Stimulated activated CD8-positive, alpha-beta memory T cell treated with anti-CD3 and anti-CD28 coated beads, Interleukin-15, amount 100 ng/mL, for 1 hour (primary cell): Measurements from ENCODE around the gene RAB43.
A peak's percentile ranks its signal among the peaks of the same experiment; 100 is the strongest.
"Not testable (repeated sequence)": the region's sequence is repeated elsewhere in the genome, so short reads cannot be mapped to it uniquely, and the experiment has no call there.

Experiments used
- DNase-seq: peaks from one replicate; pipeline ENCODE4 v3.0.0-alpha.2; 2020; ENCODE audit warnings: low read depth

Gene RAB43

GRCh38 chr3:129121792-129122411 is at the start of gene RAB43:
RAB43 (minus strand) TSS chr3:129121804; CDS start chr3:129121489, 315 bp downstream.
- DNase-seq = peak; percentile 86

- no peak for DNase-seq
These were observed 45.2 kb upstream of the RAB43 start for GRCh38 chr3:129166579-129167332.

- not testable (repeated sequence) for DNase-seq
These were observed 44.0 kb upstream of the RAB43 start for GRCh38 chr3:129165594-129165993.

DNA sequence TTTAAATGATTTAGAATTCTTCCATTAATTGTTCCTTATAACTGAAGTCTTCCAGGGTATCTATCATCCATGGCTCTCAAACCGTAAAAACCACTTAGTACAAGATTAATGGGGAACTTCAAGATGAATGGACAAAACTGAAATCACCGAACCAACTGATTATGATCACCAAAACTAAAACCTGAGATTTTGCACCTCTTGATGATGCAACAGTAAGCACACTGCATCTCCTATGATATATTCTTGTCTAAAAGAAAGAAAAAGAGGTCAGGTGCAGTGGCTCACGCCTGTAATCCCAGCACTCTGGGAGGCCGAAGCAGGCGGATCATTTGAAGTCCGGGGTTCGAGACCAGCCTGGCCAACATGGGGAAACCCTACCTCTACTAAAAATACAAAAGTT is 42.9 kb upstream of the RAB43 start:
- DNase-seq = no peak

DNA sequence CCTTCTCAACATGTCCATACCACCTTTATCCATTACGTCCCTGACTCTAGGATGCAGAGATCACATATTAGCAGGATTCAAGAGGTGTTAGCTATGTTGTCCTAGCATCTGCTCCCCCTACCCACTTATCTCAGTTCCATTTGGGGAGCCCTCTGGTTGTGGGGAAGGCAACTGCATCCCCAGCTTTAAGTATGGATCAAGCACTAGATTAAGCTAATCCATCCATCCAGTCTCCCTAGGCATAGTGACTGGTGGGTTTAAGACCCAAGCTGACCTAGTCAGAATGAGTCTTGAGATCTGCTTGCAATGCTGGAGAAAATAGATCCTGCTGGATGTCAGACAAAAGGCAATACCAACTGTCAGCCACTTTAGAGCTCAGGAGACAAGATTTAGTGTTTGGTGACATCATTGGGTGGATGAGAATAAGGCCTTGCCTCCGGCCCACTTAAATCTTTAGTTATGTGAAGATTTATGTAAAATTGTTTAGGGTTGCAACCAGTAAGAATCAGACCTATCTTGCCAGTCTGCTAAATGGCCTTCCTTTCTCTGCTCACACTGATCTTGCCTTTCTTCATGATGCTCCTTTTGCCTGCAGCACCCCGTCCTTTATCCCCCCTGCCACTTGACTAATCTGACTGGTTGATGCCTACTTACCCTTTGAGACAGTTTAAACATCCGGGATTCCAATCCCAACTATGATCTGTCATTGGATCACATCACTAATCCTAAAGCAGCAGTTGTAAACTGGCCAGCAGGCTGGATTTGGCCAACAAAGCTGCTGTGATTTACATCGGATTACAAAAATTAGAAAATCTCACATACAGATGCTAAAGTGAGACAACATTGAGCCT is 41.4 kb upstream of the RAB43 start:
- no peak for DNase-seq

DNA sequence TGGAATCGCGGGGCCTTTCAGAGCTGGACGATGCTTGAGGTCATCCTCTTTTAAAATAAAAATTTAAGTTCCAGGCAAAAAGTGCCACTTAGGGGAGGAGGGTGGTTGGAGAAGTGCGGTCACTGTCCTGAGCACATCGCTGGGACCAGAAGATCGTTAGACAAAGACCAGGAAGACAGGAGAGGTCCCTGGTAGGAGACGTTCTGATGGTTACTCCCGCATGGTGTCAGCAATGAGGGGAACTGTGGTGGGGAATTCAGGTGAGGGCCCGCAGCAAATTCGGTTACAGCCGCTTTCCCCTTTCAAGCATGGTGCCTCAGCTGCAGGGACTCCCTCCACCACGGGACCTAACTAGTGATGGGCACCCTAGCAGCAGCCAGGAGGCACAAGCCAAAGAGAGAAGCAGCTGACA is 40.3 kb upstream of the RAB43 start:
- DNase-seq = no peak

DNA sequence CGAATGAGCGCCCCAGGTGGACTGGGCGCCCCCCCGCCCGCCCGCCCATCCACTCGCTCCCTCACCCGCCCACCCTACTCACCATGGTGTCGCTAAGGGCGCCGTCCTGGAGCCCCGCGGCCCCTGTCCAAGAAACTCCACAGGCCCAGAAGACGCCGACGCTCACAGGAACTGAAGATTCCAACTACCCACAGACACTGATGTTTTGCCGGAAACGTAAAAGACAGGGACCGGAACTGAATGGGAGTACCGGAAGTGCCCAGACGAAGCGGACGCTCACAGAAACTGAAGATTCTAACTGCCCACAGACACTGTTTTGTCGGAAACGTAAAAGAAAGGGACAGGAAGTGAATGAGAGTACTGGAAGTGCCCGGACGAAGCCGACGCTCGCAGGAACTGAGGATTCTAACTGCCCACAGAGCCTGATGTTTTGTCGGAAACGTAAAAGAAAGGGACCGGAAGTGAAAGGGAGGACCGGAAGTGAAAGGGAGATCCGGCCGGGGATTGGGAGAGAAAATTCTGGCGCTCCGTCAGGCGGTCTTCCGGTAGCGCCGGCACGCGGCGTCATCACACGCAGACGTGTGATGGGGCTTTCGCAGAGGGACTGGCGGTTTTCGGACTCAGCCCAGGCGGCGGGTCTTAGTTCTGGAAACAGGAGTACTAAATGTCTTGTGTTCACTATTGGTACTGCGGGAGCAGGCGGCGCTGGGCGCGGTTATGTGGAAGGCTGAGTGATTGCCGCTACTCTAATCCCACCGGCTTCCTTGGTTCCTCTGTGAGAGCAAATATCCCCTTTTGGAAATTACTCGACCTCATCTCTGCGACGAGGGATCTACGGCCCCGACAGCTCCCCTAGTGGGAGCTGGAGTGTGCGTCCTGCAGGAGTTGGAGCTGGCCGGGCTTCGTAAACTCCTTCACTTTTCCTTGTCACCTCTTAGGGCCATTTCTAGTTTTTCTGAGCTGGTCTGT is 39.6 kb upstream of the RAB43 start, which contains the start of gene ISY1:
Gene ISY1, minus strand, starts transcription at position 173 of the 969 bp plus-strand sequence. Its CDS starts 88 bp downstream, at position 85.
- DNase-seq = peak; percentile 64

- no peak for DNase-seq
These were observed 23.2 kb upstream of the RAB43 start for GRCh38 chr3:129144786-129145185.

DNA sequence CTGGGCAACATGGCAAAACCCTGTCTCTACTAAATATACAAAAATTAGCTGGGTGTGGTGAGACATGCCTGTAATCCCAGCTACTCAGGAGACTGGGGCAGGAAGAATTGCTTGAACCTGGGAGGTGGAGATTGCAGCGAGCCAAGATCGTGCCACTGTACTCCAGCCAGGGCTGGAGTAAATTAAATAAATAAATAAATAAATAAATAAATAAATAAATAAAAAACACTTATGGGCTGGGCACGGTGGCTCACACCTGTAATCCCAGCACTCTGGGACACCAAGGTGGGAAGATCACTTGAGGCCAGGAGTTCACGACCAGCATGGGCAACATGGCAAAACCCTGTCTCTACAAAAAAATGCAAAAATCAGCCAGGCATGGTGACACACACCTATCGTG is 19.4 kb upstream of the RAB43 start:
- not testable (repeated sequence) for DNase-seq

- no peak for DNase-seq
These were observed 18.3 kb upstream of the RAB43 start for GRCh38 chr3:129139911-129140310.

GRCh38 chr3:129136275-129136674 is 14.7 kb upstream of the RAB43 start:
- DNase-seq = not testable (repeated sequence)

DNA sequence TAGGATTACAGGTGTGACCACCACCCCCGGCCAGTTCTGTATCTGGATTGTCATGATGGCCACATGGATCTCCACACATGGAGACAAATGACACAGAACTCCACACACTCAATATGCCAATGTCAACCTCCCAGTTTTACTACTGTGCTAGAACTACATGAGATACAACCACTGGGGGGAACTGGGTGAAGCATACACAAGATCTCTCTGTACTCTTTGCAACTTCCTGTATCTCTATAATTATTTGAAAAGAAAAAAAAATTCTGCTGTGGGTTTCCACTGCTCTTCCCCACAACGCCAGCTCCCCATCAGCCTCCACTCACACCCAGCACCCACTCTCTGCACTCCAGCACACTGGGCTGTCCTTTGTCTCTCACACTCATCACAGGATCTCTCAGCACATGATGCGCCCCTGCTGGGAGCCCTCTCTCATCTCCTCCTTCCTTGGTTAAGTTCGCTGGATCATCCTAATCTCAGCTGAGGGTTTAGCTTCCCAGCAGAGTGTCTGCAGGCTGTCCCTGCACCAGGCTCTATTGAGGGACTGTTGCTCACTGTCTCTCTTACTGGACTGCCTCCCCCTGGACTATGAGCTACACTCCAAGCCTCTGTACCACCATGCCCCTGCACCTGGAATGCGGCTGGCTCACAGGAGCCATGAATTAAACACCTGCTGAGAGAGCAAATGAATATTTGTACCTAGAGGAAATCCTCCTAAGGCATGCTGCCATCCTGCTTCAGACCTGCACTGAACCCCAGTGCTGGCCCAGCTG is 10.7 kb upstream of the RAB43 start:
- DNase-seq = no peak

GRCh38 chr3:129131465-129132088 is 10.0 kb upstream of the RAB43 start:
- DNase-seq = no peak

GRCh38 chr3:129130291-129130813 is 8.7 kb upstream of the RAB43 start:
- DNase-seq = no peak

DNA sequence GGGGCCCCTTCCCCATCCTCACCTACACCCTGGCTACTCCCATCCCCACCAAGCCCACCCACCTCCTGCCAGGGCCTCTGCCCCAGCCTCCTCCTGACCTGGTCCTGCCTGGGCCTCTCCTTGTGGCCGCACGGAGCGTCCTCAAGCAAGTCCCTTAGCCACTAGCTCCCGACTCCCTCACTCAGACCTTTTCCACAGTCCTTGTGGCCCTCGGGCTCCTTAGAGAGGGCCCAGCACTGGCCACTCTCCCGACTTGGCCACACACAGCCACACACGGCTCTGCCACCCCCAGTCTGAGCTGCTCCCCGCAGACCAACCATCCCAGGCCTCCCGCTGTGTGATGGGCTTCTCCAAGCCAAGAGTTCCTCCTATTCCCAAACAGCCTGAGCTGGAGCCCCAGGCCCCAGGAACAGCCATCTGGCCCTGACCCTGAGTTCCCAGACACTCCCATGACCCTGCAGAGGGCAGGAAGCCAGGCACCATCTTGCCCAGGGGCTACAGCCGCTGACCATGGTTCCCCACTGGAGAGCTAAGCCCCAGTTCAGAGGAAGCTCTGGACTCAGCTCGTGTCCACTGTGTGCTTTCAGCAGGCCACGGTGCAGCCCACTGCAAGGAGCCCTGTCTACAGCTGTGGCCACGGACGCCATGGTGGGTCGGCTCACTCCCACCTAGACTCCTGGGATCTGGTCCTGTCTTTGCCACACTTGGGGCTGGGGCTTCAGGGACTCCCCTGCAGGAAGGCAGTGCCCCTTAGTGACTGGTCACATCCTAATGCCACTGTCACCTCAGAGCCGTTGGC is 7.0 kb upstream of the RAB43 start:
- no peak for DNase-seq

GRCh38 chr3:129126726-129127280 is 5.2 kb upstream of the RAB43 start:
- no peak for DNase-seq

- no peak for DNase-seq
These were observed 1.9 kb upstream of the RAB43 start for GRCh38 chr3:129123314-129124060.

DNA sequence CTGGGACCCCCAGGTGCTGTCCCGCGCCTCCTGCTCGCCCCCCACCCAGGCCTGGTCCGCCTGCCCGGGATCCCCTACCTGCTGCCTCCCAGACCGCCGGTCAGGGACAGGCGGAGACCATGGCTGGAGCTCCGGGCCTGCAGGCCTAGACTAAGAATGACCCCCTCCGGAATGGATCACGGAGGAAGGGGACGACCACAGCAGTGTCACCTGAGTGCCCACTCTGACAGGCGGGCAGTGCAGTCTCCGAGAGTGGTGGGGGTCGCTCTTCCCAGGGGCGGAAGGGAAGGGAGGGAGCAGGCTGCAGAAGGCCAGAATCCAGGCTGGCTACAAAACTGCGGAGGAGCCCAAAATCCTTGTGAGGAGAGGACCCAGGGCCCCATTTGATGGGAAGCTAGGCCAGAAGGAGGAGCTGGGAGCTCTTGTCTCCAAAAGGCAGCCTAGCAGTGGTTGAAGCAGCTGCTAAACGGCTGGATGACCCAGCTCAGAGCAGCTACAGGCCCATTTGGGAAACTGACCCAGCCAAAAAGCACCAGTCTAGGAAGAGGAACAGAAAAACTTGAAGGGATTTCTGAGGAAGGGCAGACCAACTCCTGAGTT is 908 bp upstream of the RAB43 start:
- DNase-seq = no peak
